NCI-H2107 (cell line): ENCODE data around the gene TDRD6.

ENCODE experiments used
- DNase-seq: peaks from one replicate; lab custom pipeline; 2025; lab: John Stamatoyannopoulos, UW

TDRD6 gene

DNA sequence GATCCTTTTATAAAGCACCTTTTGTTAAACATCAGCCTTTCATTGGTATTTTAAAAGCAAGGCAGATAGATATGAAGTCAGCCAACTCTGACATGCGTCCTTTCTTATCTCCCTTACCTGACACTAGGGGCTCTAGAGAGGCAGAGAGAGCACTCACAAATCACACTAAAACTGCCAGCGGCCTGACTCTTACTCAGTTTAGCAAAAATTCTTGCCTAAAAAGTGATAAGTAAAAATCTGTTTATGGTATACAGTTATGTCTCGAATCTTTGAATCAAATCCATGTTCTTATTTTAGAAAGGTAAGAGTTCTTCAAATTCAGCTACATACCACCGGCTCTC, 10.4 kb upstream of the TDRD6 start:
- no peak for DNase-seq

DNA sequence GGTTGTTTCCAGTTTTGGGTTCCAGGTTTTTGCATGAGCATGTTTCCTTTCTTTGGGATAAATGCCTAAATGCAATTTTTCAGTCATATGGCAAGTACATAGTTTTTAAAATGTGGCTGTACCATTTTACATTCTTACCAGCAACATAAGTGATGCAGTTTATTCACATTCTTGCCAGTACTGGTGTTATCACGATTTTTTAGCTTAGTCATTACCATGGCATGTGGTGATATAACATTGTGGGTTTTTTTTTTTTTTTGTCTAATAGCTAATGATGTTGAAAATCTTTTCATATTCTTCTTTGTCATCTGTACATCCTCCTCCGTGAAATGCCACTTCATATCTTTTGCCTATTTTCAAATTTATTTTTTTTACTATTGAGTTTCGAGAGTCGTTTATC, 2.9 kb upstream of the TDRD6 start:
- DNase-seq = no peak

DNA sequence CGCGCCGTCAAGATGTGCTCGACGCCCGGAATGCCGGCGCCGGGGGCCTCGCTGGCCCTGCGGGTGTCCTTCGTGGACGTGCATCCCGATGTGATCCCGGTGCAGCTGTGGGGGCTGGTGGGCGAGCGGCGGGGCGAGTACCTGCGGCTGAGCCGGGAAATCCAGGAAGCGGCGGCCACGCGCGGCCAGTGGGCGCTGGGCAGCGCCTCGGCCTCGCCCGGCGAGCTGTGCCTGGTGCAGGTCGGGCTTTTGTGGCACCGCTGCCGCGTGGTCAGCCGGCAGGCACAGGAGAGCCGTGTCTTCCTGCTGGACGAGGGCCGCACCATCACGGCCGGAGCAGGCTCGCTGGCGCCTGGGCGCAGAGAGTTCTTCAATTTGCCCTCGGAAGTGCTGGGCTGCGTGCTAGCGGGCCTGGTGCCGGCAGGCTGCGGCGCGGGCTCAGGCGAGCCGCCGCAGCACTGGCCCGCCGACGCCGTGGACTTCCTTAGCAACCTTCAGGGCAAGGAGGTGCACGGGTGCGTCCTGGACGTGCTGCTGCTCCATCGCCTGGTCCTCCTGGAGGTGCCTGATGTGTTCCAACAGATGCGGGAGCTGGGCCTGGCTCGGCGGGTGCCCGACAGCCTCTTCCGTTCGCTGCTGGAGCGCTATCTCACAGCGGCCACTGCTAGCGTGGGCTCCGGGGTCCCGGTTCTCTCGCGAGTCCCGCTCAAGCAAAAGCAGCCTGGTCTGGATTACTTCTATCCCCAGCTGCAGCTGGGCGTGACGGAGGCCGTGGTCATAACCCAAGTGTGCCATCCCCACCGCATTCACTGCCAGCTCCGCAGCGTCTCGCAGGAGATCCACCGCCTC, 656 bp downstream of the TDRD6 start:
- no peak for DNase-seq

- no peak for DNase-seq
Measured at GRCh38 chr6:46688966-46689335, 1.3 kb downstream of the TDRD6 start.

DNA sequence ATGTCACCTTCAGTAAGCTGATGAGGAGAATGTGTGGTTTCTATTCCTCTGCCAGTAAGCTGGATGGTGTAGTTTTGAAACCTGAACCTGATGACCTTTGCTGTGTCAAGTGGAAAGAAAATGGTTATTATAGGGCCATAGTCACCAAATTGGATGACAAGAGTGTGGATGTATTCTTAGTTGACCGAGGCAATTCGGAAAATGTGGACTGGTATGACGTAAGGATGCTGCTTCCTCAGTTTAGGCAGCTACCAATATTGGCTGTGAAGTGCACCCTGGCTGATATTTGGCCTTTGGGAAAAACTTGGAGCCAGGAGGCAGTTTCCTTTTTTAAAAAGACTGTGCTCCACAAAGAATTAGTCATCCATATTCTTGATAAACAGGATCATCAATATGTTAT, 2.0 kb downstream of the TDRD6 start:
- no peak for DNase-seq

DNA sequence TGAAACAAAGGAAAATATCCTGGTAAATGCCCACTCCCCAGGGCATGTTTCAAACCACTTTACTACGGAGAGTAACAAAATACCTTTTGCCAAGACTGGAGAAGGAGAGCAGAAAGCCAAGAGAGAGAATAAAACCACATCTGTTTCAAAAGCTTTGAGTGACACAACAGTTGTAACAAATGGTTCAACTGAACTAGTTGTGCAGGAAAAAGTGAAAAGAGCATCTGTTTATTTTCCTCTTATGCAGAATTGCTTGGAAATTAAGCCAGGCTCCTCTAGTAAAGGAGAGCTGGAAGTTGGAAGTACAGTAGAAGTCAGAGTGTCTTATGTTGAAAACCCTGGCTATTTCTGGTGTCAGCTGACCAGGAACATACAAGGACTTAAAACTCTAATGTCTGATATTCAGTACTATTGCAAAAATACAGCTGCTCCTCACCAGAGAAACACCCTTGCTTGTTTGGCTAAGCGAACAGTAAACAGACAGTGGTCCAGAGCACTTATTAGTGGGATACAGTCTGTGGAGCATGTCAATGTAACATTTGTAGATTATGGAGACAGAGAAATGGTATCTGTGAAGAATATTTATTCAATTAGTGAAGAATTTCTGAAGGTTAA, 2.6 kb downstream of the TDRD6 start:
- no peak for DNase-seq

DNA sequence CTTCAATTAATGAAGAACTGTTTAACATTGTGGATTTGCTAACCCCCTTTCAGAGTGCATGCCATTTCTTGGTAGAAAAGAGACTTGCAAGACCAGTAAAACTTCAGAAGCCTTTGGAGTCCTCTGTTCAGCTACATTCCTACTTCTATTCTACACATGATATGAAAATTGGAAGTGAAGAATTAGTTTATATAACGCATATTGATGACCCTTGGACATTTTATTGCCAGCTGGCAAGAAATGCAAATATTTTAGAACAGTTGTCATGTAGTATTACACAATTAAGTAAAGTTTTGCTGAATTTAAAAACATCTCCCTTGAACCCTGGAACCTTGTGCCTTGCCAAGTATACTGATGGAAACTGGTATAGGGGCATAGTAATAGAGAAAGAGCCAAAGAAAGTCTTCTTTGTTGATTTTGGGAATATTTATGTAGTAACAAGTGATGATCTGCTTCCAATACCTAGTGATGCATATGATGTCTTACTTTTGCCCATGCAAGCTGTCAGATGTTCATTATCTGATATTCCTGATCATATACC, 3.3 kb downstream of the TDRD6 start:
- no peak for DNase-seq

GRCh38 chr6:46699970-46700369, 12.3 kb downstream of the TDRD6 start:
- no peak for DNase-seq

DNA sequence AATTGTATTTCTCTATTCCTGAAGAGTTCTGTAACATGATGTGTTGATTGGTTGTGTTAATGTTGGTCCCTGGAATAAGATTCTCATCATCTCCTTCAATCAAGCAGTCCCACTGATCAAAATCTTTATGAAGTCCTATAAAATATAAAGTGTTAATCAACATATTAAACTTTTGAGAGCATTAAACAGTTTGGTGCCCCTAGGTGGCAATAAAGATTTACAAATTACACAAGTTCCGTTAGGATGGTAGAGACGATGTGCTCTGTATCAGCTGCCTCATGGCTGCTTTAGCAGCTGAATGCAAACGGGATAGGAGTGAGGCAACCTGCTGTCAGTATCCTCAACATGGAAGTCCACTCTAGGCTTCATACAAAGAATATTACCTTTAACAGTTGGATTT, 16.9 kb downstream of the TDRD6 start:
- DNase-seq = no peak

DNA sequence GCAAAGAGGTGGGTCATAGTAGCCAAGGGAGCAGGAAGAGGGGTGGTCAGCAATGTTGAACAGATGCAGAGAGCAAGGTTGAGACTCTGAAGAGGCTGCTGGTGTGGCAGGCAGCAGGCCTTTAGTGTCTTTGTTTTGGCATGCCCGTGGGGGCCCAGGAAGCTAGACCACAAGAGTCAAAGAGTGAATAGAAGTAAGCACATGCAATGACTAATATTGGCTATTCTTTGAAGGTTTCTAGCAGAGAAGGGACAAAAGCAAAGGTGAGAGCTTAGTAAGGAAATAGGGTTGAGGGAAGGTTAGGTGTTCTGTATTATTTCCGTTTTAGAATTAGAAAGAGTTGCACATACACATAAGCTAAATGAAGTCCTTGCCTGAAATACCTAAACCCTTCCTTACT, 18.8 kb downstream of the TDRD6 start:
- DNase-seq = no peak

DNA sequence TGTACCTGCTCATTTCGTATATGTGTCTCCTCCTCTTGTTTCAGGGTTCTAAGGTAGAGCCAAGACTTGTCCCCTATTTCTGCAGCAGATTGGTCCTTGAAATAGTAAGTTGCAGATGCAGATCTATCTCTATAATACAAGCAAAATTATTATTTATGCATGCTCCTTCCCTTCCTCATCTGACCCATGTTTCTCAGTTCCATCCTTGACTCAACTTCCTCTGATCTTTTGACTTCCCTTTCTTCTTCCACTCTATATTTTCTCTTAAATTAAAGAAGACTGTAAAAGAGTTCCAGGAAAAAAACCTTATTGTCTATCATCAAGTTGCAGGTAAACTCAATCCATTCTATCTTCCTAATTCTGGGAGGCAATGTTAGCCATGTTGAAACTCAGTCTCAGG, 23.8 kb downstream of the TDRD6 start:
- DNase-seq = no peak

GRCh38 chr6:46715141-46715540, 27.5 kb downstream of the TDRD6 start:
- DNase-seq = no peak

DNA sequence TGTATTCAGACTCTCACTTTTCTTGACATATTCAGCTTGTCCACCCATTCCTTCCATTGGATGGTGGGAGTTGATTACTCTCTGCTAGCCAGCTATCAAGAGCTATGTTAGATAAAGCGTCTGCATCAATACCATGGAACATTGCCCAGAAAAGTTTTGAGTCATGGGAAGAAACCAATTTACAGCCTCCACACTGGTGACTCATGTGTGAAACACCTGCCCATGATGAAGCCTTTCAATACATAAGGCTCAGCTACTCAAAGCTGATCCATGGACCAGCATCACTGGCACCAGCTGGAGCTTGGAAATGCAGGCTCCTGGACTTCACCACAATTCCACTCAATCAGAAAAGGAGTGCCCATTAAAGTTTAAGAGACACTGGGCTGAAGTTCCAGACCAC, 31.4 kb downstream of the TDRD6 start:
- DNase-seq = no peak

DNA sequence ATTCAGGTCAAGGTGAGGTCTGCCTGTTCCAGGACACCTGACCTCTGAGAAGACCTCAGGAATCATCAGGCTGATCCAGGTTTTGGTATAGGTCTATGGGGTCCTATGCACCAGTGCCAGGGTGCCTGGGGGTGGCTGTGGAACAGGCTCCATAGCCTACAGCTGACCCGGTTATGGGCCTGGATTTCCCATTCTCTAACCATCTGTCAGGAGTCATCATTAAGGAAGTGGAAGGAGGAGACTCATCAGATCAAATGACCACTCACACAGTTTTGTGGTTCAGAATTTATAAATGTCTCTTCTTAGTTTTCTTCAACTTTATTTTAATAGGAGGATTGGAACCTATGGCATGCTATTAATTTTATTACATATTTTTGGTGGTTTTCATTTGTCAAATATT, 32.7 kb downstream of the TDRD6 start:
- DNase-seq = no peak

DNA sequence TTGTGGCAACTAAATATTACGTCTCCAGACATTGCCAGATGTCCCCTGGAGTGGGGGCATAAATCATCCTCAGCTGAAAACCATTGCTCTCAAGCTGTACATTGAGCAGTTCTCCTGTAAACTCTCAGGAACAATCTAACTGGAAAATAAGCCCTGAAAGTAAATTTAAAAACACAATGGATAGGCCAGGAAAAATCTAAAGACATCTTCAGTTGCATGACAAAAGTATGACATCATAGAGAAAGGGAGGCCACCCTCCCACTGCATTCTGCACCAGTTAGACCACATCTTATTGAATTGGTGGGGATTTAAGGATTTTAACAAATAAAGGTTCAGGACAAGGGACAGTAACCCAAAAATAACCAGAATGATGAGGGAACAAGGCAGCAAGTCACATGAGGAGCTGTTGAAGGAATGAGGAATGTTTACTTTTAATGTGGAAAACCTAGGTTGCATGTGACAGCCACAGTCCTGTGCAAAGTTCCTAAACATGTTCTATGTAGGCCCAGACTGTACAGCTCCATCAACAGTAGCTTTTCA, 42.2 kb downstream of the TDRD6 start:
- DNase-seq = no peak

- DNase-seq = no peak
Measured at GRCh38 chr6:46730921-46731461, 43.3 kb downstream of the TDRD6 start.

DNA sequence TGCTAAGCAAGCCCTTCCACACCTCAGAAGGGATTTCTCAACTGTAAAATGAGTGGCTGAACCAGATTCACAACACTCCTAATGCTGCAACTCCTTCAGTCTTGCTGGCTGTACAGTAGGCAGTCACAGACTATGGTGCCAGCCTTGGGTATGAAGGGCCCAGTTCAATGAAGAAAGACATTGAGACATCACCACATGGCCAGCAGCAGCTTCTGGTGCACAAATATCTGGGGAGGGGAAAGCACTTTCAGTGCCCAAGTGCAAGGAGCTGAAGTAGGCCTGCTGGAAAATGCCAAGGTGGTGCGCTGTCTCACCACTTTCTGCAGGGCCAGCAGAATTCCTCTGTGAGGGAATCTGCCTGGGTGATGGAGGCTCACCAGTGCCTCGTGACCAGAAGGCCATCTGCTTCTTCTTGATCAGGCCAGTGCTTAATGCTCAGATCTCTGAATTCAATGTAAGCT, 45.7 kb downstream of the TDRD6 start:
- no peak for DNase-seq

GRCh38 chr6:46734867-46735719, 47.4 kb downstream of the TDRD6 start, which contains the start of gene PLA2G7:
TSS of gene PLA2G7 (minus strand) at chr6:46735375. CDS start at chr6:46722891, 12,484 bp downstream.
- no peak for DNase-seq

GRCh38 chr6:46735720-46736031, 48.0 kb downstream of the TDRD6 start:
- DNase-seq = no peak

- no peak for DNase-seq
Measured at GRCh38 chr6:46736906-46737305, 49.2 kb downstream of the TDRD6 start.

- DNase-seq = no peak
Measured at GRCh38 chr6:46741482-46741881, 53.8 kb downstream of the TDRD6 start.

GRCh38 chr6:46741910-46742309, 54.2 kb downstream of the TDRD6 start:
- DNase-seq = no peak
